Stimulated activated naive CD4-positive, alpha-beta T cell treated with Interleukin-2 at 50 U/mL for 16 hours (primary cell): Measurements from ENCODE around the gene MIPEP.
"Not testable (repeated sequence)": the region's sequence is repeated elsewhere in the genome, so short reads cannot be mapped to it uniquely, and the experiment has no call there.

Source experiments
- DNase-seq: peaks from one replicate; lab custom pipeline; 2025; lab: John Stamatoyannopoulos, UW

MIPEP gene

DNA sequence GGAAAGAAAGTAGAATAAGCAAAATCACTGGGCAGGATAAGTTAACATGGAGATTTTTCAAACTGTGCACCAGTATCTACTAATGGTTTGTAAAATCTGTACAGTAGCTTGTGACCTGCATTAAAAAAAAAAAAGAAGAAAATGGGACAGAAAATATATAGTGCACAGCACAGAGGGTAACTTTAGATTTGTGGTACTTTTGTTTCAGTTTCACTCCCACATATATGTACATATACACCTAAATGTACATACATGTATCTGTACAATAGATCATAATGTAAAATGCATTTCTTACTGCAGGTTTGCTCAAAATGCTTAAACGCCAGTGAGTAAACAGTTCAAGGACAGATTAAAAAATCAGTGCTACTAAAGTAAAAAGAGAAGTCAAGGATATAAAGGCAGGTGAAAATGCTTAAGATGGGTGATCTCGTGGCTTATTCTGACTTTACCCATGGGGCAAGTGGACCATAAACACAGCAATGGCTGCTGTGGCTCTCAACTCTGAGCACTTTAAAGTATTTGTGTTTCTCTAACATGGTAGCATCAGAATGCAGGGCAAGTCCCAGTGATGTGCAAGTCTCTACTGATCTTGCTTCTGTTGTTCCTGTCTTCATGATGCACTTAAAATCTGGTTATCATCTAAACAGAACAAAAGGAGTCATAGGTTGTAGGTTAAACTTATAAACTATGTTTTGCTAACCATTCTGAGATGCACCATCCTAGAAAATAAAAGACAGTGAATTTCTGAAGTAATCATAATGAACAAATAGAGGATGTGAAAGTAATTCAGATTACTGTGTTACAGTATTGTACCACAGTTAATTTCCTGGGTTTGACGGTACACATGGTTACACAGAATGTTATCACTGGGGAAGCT, 112.3 kb downstream of the MIPEP start:
- DNase-seq = no peak

DNA sequence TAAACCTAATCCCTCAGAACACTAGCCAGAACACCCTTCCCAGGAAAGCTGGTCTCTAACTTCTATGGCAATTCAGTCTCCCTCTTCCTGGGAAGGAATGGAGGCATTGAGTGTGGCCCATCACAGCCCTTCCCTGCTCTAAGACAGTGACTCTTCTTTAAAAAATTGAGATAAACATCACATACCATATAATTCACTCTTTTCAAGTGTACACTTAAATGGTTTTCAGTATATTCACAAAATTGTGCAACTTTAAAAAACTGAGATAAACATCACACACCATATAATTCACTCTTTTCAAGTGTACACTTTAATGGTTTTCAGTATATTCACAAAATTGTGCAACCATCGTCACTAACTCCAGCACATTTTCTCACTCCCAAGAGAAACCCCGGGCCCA, 116.5 kb downstream of the MIPEP start:
- no peak for DNase-seq

DNA sequence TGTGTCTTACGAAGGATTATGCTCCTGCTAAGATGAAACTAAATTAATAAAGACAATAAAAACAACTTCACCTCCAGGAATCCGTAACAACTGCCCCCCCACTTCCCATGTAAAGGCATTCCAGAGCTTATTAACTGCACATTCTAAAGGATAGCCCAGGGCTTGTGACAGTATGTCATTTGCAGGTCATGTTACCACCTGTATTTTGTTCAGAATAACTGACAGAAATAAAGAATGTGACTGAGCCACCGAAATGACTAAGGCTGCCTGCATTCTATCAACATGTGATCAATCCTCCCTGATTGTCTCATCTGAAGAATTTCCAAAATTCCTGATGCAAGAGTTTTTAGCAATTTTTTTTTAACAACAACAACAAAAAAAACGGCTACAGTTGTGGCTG, 117.2 kb downstream of the MIPEP start:
- no peak for DNase-seq

DNA sequence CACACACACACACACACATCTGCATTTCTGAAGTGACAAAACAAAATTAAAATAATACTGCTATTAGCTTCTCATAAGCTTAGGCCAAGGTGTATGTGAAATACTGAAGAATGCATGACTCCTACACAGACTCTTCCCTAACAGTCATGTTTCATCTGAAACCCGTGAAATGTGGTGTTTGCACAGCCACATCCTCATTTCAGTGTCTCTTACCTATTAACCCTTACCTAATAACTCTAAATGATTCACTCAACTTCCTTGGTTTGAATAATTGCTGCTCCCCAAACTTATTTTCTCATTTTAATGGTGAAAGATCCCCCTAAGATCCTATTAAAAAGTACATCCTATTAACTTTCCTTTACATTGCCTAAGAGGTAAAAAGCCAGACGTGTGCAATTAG, 117.6 kb downstream of the MIPEP start:
- DNase-seq = no peak

DNA sequence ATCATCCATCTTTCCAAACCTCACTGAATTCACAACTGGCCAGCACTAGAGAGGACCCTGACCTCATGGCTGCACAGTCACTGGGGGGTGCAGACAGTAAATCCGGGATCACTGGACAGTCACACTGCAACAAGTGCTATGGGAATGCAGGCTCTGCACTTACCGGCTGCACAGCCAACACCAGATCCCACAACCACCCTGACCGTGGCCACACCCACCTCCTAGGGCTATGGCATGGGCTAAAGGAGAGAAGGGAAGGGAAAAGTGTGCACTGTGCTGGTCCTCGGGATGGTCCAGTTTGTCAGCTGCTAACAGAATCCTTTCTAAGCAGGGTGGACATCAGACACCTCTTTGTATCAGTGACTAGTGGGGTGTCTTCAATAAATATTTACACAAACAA, 118.2 kb downstream of the MIPEP start:
- no peak for DNase-seq

DNA sequence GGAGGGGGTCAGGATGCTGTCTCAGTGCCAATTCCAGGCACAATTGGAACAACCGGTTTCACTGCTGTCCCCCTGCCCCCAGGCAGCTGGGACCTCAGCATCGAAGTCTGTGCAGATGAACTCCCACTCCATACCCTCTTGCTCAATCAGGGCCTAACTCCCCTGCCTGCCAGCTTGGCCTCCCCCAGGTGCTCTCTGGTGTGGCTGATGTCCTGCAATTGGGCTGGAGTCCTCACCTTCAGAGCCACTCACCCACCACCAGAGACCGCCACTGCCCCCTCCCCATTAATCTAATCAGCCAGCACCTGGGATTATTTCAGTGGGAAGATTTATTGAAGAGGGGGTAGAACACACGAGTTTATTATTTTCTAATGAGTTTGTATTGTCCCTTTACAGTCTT, 118.8 kb downstream of the MIPEP start:
- no peak for DNase-seq

DNA sequence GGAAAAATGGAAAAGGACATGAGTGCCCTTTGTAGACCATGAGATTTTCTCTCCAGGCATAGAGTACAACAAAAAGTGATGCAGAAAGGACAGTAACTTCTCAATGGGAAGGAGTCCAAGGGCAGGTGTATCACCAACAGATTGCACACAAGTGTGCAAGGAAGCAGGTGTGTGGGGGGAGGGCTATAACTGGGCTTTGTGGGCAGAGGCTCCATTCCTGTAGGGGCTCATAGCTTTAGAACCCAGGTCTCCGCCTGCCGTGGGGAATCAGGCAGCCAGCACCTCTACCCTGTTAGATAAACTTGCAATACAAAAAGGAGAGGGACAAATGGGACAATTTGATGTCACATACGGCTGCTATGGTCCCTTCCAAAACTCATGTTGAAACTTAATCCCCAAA, 119.8 kb downstream of the MIPEP start:
- no peak for DNase-seq

DNA sequence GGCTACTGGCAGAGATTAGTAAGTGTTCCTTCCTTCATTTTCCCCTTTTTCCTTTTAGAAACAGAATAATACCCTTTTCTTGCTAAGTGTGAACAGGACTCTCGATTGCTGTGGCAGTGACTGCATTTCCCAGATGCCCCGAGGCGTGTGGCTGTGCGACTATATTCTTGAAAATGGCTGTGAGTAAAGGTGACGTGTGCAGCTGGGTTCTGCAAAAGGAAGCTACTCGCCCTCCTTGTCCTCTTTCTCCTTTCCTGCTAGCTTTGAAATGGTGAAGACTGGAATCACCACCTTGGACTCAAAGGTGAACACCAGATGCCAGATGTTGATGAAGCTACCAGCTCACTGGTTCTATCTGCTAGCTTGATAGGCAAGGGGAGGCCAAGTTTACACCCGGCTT, 121.4 kb downstream of the MIPEP start:
- DNase-seq = no peak

DNA sequence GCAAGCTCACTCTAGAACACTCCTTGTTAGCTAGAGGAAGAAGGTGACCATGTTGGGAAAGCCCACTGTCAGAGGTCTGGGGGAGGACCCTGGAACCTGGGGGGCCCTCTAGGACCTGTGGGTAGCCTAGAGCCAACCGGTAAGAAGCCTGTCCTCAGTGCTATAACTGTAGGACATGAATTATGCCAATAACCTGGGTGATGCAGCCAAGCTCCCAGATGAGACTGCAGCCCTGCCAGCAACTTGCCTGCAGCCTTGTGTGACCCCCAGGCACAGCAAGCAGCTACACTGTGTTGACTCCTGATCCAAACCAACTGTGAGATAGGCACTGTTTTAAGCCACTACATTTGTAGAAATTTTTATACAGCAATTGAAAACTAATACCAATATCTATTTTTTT, 122.3 kb downstream of the MIPEP start:
- DNase-seq = no peak

DNA sequence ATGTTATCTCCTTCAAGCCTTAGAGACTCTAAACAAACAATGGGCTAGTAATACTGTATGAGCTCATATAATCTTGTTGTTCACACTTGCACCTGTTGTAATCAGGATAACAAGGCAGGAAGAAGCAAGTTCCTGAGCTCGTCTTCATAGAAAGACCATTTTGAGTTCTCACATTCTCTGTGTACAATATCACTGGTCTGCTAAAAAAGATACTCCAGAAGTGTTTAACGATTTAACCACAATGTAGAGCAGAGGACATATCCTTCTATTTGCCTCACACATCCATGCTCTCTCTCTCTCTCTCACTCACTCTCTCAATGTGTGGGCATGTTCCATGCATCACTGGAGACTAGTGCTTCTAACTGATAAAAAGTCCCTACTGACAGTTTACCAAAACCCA, 122.9 kb downstream of the MIPEP start:
- DNase-seq = no peak

DNA sequence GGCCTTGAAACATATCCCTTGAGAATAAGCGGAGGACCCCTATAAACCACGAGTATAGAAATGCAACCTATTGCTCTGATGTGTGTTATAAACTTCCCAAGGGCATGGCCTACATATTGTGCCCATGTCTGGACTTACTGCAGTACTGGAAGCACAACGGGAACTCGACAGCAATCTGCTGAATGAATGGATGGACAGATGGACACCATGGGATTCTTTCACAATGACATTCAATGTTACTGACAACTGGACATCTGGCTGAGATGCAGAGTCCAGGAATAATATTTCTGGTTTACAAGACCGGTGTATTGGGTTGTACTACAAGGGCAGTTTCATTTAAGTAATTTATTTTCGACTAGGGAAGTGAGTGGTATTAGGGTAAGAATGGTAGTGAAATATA, 123.7 kb downstream of the MIPEP start:
- DNase-seq = no peak

DNA sequence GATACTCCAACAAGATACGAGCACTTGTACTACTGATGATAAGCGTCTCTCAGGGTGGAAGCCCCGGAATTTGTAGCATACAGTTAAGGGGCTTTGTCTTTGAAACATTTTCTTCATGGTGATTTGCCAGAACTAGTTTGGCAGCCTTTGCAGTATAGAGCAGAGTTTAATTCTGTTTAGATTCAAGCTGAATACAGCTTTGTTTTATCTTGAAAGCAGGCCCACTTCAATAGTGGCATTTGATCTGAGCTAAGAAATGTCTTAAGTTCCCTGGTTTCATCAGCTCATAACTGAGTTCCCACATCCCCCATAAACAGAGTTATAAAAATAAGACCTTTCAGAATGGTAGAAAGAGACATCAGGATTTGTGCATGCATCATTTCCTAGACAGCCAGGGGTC, 125.9 kb downstream of the MIPEP start:
- no peak for DNase-seq

DNA sequence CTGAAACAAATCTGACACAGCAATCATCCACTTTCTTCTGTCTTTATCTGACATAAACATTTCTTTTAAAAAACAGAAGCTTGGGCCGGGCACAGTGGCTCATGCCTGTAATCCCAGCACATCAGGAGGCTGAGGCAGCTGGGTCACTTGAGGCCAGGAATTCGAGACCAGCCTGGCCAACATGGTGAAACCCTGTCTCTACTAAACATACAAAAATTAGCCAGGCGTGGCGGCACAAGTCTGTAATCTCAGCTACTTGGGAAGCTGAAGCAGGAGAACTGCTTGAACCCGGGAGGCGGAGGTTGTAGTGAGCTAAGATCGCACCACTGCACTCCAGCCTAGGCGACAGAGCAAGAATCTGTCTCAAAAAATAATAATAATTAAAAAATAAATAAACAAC, 127.4 kb downstream of the MIPEP start:
- not testable (repeated sequence) for DNase-seq

DNA sequence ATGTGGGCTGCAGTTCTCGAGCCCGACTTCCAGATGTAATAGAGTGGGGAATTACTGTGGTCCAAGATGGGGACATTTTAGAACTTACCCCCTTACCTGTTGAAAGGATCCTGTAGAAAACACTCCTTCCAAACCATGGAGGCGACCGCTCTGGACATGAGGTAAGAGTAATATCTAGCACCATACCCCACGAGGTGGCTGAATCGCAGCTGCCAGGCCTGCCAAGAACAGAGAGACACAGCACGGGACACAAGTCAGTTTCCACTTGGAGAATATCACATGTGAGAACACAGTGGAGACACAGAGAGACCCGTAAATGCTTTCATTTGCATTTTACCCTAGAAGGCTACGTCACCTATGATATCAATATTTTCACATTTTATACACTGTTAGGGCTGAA, 129.2 kb downstream of the MIPEP start:
- no peak for DNase-seq

DNA sequence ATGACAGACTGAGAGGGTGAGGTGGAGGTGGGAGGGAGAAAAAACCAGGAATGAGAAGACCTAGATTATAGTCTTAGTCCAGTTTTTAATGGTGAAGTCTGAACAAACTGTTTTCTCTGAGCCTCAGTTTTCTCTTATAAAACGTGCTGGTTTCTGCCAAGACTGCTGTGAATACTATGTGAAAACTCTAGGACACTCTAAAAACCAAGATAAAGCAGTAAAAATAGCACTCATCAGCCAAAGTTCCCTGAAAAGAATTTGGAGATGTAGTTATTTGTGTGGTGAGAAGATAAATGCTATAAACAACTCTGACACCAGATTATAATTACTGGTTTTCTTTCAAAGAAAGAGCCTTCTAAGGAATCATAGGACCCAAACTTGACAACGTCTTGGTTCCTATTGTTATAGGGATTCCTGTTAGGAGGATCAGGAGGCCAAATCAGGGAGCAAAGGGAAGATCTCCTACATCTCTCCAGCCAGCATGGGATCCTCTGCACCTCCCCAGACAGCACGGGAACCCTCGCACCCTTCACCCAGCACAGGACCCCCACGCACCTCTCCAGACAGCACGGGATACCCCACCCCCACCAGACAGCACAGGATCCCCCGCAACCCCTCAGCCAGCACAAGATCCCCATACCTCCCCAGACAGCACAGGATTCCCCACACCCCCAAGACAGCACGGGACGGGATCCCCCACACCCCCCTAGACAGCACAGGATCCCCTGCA, 130.2 kb downstream of the MIPEP start:
- no peak for DNase-seq

DNA sequence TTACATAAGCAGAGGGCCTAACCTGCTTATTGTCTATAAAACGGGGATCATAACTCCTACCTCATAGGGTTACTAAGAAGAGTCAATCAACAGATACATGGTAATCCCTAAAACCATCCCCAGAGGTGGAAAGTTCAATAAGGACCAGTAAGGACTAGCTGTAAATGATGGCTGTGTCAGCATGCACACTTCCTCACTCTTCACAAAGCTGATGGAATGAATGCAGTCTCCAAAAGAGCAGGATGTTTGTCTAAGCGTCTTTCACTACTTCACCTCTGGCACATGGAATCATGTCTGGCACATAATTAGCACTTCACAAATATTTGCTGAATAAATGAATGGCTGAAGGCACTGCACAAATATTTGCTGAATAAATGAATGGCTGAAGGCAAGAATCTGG, 134.2 kb downstream of the MIPEP start:
- DNase-seq = no peak

DNA sequence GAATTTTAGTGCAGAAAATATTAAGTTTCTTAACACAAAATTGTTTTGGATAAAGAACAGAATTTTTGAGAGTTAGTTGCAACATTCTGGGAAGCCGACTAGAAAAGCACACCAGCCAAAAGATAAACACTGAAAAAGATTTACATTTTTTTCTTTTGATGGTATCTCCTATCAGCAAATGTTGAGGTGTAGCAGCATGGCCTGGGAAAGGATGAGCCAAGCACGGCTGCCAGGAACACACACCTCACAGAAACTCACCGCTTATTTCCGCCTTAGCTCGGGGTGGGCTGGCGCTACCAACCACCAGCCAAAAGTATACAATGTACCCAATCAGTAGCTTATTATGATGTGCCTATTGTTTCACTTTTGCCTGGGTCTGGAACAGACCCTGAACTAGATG, 134.7 kb downstream of the MIPEP start:
- peak; percentile 18 for DNase-seq

DNA sequence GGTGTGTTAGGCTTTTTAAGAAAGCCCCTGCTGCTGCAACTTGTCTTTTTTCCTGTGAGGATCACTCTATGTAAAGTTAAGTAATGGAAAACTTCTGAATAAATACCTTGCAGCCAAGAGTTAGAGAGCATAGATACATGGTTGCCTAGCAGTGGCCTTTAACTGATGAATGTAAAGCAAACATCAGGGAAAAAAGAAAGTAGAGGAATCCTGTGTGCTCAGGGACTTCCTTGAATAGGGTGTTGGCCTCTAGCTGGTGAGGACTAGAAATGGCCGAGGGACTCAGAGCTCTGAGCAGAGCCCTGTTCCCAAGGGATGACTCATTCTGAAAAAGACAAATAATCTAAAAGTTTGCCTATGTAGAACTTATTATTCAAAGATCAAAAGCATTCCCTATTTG, 135.7 kb downstream of the MIPEP start:
- no peak for DNase-seq

DNA sequence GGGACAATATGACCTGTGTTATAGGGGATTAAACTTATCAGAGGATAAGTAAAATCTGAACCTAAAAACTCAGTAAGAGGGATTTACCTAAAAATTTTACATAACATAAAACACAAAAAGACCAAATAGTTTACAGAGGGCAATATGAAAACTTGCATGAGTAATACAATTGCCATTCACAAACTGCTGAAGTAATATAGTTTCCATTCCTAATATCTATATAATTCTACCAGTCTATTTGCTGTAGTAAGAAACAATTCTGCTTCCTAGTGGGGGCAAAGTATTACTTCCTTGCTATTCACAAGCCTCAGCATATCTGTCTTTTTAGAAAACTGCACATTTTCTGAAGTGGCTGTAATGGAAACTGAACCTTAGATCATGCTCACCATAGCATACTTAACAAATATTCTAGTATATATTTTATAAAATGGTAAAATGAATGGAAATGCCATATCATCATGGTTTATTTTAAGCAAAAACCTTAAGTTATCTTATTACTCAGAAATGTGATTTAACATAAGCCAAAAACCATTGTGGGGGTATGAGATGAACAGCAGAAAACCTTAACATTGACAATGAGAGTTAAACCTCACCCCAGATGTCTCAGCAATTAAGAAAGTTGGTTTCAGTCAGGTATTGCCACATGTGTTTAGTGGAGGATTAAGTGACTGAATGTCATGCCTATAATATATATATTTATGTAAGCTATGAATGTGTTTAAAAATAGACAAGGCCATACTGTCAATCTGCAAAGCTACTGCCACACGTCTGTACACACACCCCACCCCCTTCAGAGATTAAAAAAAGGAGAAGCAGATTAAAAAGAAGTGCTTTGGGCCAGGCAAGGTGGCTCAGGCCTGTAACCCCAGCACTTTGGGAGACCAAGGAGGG, 136.8 kb downstream of the MIPEP start:
- no peak for DNase-seq

DNA sequence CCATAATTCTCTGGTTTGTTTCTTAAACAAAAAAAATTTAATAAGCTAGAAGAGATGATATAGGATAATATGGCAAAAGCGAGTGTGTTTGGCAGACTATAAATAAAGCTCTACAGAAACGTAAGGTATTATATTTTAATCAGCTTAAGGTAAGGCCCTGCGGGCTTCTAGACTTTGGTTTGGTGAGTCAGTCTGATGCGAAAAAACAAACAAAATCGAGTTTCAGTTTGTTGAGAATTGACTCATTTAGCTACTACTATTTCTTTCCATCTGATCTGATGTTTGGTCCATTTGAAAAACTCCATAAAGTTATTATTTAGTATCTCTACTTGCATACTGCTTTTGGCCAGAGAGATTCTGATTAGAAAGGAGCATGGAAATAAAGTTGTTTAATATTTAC, 138.0 kb downstream of the MIPEP start:
- no peak for DNase-seq

DNA sequence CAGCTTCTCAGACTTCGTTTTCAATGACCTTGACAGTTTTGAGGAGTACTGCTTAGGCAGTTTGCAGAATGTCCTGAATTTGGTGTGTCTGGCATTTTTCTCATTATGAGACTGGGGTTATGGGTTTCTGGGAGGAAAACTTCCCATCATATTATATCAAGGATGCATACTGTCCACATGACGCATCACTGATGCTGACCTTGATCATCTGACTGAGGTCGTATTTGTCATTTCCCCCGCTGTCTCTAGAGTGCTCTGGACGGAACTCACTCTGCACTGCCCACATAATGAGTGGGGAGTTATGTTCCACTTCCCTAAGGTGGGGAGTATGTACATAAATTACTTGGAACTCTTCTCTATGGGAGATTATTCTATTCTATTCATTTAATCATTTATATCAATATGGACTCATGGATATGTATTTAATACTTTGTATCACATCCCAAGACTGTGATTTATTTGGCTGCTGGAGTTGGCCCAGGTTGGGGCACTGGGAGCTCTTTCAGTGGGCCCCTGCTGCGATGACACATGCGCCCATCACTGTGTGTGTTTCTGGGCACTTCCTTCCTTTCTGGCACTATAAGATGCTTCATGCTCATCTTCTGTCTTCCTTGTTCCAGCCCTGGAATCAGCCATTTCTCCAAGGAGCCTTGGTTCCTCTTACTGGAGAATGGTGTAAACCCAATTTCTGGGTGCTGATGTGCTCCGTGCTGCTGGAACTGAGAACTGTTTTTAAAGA, 138.6 kb downstream of the MIPEP start:
- no peak for DNase-seq
